ENCODE measurements around the gene NAP1L5.

- no peak for TF ChIP-seq CTCF (conservative IDR thresholded peaks at IDR 0.05; ENCODE audit: low read length)
- TF ChIP-seq EZH2phosphoT487 (IDR thresholded peaks at IDR 0.05; ENCODE audit: borderline replicate concordance) = no peak
Measured at GRCh38 chr4:88746206-88746605, 48.6 kb upstream of the NAP1L5 start.
